Common myeloid progenitor, CD34-positive (primary cell): ENCODE measurements around the gene LARP1.
"Not testable (repeated sequence)": the region's sequence is repeated elsewhere in the genome, so short reads cannot be mapped to it uniquely, and the experiment has no call there.

Experiments used
- CTCF ChIA-PET: fragments of 350-600 bp; sonication (Branson Sonifier 250); formaldehyde crosslinking; loops from one replicate; lab custom pipeline; 2021; ENCODE audit warnings: antibody characterized with exemption; lab: Charles Lee
- POLR2A ChIA-PET: fragments of 350-600 bp; sonication (Branson Sonifier 250); formaldehyde crosslinking; loops from one replicate; lab custom pipeline; 2021; ENCODE audit warnings: antibody characterized with exemption; lab: Charles Lee
- DNase-seq, 3 donors: peaks; one replicate each; pipeline versions ENCODE4 v3.0.0 to v3.0.0-alpha.2; 2013
- H3K27ac ChIP-seq, 2 experiments: 1 replicate in 1 of 2; 2 replicates in 1 of 2; pipeline ENCODE4 v1.7.0; 2013; ENCODE audit warnings: inconsistent platforms in 2 of 2, low read length in 2 of 2, mild to moderate bottlenecking in 2 of 2, low read depth in 1 of 2, moderate library complexity in 1 of 2; ENCODE audit not compliant: severe bottlenecking in 2 of 2, insufficient read depth in 1 of 2, poor library complexity in 1 of 2
- H3K27me3 ChIP-seq, 5 experiments: replicated peaks in 2 of 5; 1 replicate in 3 of 5; 2 replicates in 2 of 5; pipeline versions ENCODE4 v1.6.1 to v1.7.0; 2013; ENCODE audit warnings: low read length in 4 of 5, mild to moderate bottlenecking in 2 of 5, moderate library complexity in 2 of 5, inconsistent platforms in 1 of 5; ENCODE audit not compliant: insufficient read depth in 5 of 5, control insufficient read depth in 4 of 5
- H3K36me3 ChIP-seq, 4 experiments: 1 replicate in 2 of 4; 2 replicates in 2 of 4; pipeline versions ENCODE4 v1.6.1 to v1.7.0; 2013; ENCODE audit warnings: low read length in 3 of 4, control low read depth in 1 of 4, mild to moderate bottlenecking in 1 of 4; ENCODE audit not compliant: control insufficient read depth in 4 of 4, insufficient read depth in 4 of 4
- H3K4me1 ChIP-seq, 4 experiments: 1 replicate in 3 of 4; 2 replicates in 1 of 4; pipeline versions ENCODE4 v1.6.1 to v1.7.1; 2013; ENCODE audit warnings: low read length in 3 of 4, mild to moderate bottlenecking in 3 of 4, control low read depth in 1 of 4, inconsistent platforms in 1 of 4, moderate library complexity in 1 of 4; ENCODE audit not compliant: control insufficient read depth in 4 of 4, insufficient read depth in 4 of 4; ENCODE audit errors: control extremely low read depth in 1 of 4
- H3K4me3 ChIP-seq, 7 experiments: 1 replicate in 4 of 7; 2 replicates in 3 of 7; pipeline versions ENCODE4 v1.5.1 to v1.7.0; 2013; ENCODE audit warnings: mild to moderate bottlenecking in 7 of 7, low read length in 6 of 7, moderate library complexity in 6 of 7, inconsistent platforms in 2 of 7, low read depth in 2 of 7, control low read depth in 1 of 7; ENCODE audit not compliant: insufficient read depth in 4 of 7, control insufficient read depth in 1 of 7; ENCODE audit errors: extremely low read depth in 1 of 7
- H3K9me3 ChIP-seq, 5 experiments: 1 replicate in 4 of 5; 2 replicates in 1 of 5; pipeline versions ENCODE4 v1.6.1 to v1.7.1; 2013; ENCODE audit warnings: low read length in 4 of 5, mild to moderate bottlenecking in 2 of 5, inconsistent platforms in 1 of 5, low read depth in 1 of 5, moderate library complexity in 1 of 5; ENCODE audit not compliant: control insufficient read depth in 4 of 5, insufficient read depth in 2 of 5; ENCODE audit errors: control extremely low read depth in 1 of 5
- WGBS: methylation state at CpG from one replicate; pipeline ENCODE4 v1.1.5; 2013; ENCODE audit not compliant: insufficient coverage; 5-methylcytosine and 5-hydroxymethylcytosine counted together

Gene LARP1

GRCh38 chr5:154723740-154724505 is 31.3 kb upstream of the LARP1 start:
- DNase-seq: no peak
- ChIA-PET CTCF (interaction anchor here (1.5 kb wide), 1 partner anchor 10 kb away, joined by 6 read pairs; no protein-coding TSS in a partner anchor), POLR2A (no interaction called here)

GRCh38 chr5:154727361-154727760 is 27.8 kb upstream of the LARP1 start:
- CTCF ChIA-PET: no interaction called here
- no peak overlapping the region for H3K27ac ChIP-seq
- DNase-seq: no peak

More at GRCh38 chr5:154723740-154724505, 31.3 kb upstream of the LARP1 start:
- WGBS: 67% methylated on average over 1 of the region's 2 CpGs
- Histone ChIP-seq H3K27me3 (no peaks in the 10 kb centered on the region), H3K4me3 (no peak overlapping the region), H3K4me1 (no peaks in the 10 kb centered on the region), H3K36me3 (no peaks in the 10 kb centered on the region), H3K9me3 (no peaks in the 10 kb centered on the region), H3K27ac (no peak overlapping the region)

GRCh38 chr5:154728939-154729588 is 26.1 kb upstream of the LARP1 start:
- H3K9me3 ChIP-seq: peaks cover 0 to 5% (median 2%) of the 10 kb centered on the region in 5 experiments
- H3K4me3 ChIP-seq: no peak overlapping the region
- no CpG with 5 or more reads among the region's 3 CpGs for WGBS
- POLR2A ChIA-PET: no interaction called here
- H3K4me1 ChIP-seq: no peaks in the 10 kb centered on the region
- no peaks in the 10 kb centered on the region for H3K27me3 ChIP-seq
- H3K36me3 ChIP-seq: no peaks in the 10 kb centered on the region
- no peak for DNase-seq
- no peak overlapping the region for H3K27ac ChIP-seq
- CTCF ChIA-PET: interaction anchor here (0.7 to 1.1 kb wide), 2 partner anchors 8 to 20 kb away, joined by 3 read pairs; no protein-coding TSS in a partner anchor

More at GRCh38 chr5:154727361-154727760, 27.8 kb upstream of the LARP1 start:
- Histone ChIP-seq H3K4me1 (no peaks in the 10 kb centered on the region), H3K9me3 (peaks cover 0 to 5% (median 2%) of the 10 kb centered on the region in 5 experiments), H3K4me3 (no peak overlapping the region), H3K36me3 (no peaks in the 10 kb centered on the region), H3K27me3 (no peaks in the 10 kb centered on the region)
- POLR2A ChIA-PET: no interaction called here
- WGBS: no CpG with 5 or more reads among the region's 1 CpG

- H3K4me3 ChIP-seq: no peak overlapping the region
- H3K4me1 ChIP-seq: no peaks in the 10 kb centered on the region
- DNase-seq: no peak
- H3K9me3 ChIP-seq: peaks cover 0 to 5% (median 2%) of the 10 kb centered on the region in 5 experiments
- ChIA-PET CTCF (interaction anchor here (0.6 to 0.7 kb wide), 2 partner anchors 9 to 135 kb away, joined by 3 read pairs; no protein-coding TSS in a partner anchor), POLR2A (no interaction called here)
- no CpG with 5 or more reads among the region's 3 CpGs for WGBS
- H3K27me3 ChIP-seq: no peaks in the 10 kb centered on the region
- no peak overlapping the region for H3K27ac ChIP-seq
- no peaks in the 10 kb centered on the region for H3K36me3 ChIP-seq
These were observed 25.6 kb upstream of the LARP1 start for GRCh38 chr5:154729613-154730012.

GRCh38 chr5:154730761-154731160 is 24.4 kb upstream of the LARP1 start:
- WGBS: 100% methylated on average over 2 of the region's 8 CpGs
- CTCF ChIA-PET: interaction anchor here (0.6 to 1.1 kb wide), 2 partner anchors 15 to 264 kb away, joined by 4 read pairs; no protein-coding TSS in a partner anchor
- H3K9me3 ChIP-seq, H3K4me1 ChIP-seq, H3K27ac ChIP-seq, DNase-seq, H3K36me3 ChIP-seq, H3K4me3 ChIP-seq, POLR2A ChIA-PET, H3K27me3 ChIP-seq: not testable (repeated sequence)

- Histone ChIP-seq H3K36me3 (no peaks in the 10 kb centered on the region), H3K4me1 (no peaks in the 10 kb centered on the region), H3K4me3 (no peak overlapping the region), H3K27me3 (no peaks in the 10 kb centered on the region), H3K9me3 (peaks cover 0 to 5% (median 2%) of the 10 kb centered on the region in 5 experiments), H3K27ac (no peak overlapping the region)
- DNase-seq: no peak
- no CpG with 5 or more reads among the region's 1 CpG for whole genome bisulfite sequencing
- ChIA-PET POLR2A (no interaction called here), CTCF (no interaction called here)
These were observed 23.0 kb upstream of the LARP1 start for GRCh38 chr5:154732212-154732611.
